A549 (cell line): ENCODE measurements around the gene RYR3.

ENCODE experiments used
- CEBPB ChIP-seq, 2 experiments: fragments of >200 bp in 1 of 2; sonication (Bioruptor Twin) in 1 of 2; formaldehyde crosslinking in 1 of 2; IDR thresholded peaks; 2 replicates each; pipeline ENCODE4 v1.6.1; 2012 to 2016
- CTCF ChIP-seq: fragments of >200 bp; sonication (Bioruptor Twin); formaldehyde crosslinking; IDR thresholded peaks from 3 replicates; pipeline ENCODE4 v1.5.1; 2016
- EP300 ChIP-seq, 2 experiments: fragments of >200 bp; sonication (Bioruptor Twin); formaldehyde crosslinking; IDR thresholded peaks; 2 replicates in 1 of 2; 3 replicates in 1 of 2; pipeline ENCODE4 v1.6.1; 2016 to 2017
- RFX5 ChIP-seq: fragments of 450-650 bp; IDR thresholded peaks from 2 replicates; pipeline ENCODE4 v1.7.1; 2014; ENCODE audit warnings: antibody characterized with exemption, mild to moderate bottlenecking, moderate library complexity
- ZFP36 ChIP-seq: fragments of 450-650 bp; IDR thresholded peaks from 2 replicates; pipeline ENCODE4 v1.6.1; 2014; ENCODE audit warnings: borderline replicate concordance; ENCODE audit not compliant: partially characterized antibody

GRCh38 chr15:33701304-33701696 is 390.5 kb downstream of the RYR3 start:
- TF ChIP-seq CTCF (no peak), CEBPB (IDR thresholded peaks at IDR 0.05) (no peak), EP300 (IDR thresholded peaks at IDR 0.05) (no peak), ZFP36 (no peak), RFX5 (no peak)
